Stimulated activated CD4-positive, alpha-beta T cell treated with anti-CD3 and anti-CD28 coated beads, TNF-alpha, amount 100 ng/mL, for 4 hours (primary cell): ENCODE results near the gene ZBTB46.
"Not testable (repeated sequence)": the region's sequence is repeated elsewhere in the genome, so short reads cannot be mapped to it uniquely, and the experiment has no call there.

Source experiments
- DNase-seq, 3 experiments: peaks; one replicate each; pipeline ENCODE4 v3.0.0-alpha.2; 2020; ENCODE audit warnings: low read depth in 3 of 3

The ZBTB46 gene, protein sequence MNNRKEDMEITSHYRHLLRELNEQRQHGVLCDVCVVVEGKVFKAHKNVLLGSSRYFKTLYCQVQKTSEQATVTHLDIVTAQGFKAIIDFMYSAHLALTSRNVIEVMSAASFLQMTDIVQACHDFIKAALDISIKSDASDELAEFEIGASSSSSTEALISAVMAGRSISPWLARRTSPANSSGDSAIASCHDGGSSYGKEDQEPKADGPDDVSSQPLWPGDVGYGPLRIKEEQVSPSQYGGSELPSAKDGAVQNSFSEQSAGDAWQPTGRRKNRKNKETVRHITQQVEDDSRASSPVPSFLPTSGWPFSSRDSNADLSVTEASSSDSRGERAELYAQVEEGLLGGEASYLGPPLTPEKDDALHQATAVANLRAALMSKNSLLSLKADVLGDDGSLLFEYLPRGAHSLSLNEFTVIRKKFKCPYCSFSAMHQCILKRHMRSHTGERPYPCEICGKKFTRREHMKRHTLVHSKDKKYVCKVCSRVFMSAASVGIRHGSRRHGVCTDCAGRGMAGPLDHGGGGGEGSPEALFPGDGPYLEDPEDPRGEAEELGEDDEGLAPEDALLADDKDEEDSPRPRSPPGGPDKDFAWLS

DNA sequence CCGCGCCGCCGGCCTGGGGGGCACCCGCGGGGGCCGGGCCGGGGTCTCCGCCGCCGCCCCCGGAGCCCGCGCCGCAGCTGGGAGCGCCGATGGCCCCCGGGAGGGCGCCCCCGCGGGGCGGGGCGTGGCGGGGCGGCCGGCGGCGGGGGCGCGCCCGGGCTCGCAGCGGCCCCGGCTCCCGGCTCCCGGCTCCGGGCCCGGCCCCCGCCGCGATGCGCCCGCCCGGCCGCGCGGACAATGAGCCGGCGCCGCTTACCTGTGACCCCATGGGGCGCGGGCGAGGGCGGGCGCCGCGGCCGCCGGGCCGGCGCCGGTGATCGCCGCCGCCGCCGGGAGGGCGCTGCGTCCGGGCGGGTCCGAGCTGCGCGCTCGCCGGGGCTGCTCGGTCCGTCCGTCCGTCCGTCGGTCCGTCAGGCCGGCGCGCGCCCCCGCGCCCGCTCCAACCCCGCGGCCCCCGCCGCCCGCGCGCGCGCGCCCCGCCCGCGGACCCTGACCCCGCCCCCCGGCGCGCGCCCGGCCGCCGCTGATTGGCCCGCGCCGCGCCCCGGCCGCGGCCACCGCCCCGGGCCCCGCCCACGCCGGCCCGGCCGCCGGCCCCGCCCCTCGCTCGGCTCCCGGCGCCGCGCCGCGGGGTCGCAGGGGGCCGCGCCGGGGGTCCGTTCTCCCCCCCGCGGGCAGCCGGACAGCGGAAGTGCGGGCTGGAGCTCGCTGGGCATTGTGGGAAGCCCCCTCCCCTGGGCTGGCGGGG lies at the start of gene ZBTB46:
ZBTB46 (minus strand) TSS at position 424 of the 748 bp plus-strand sequence. CDS start 40,507 bp downstream, outside the sequence.
- no peak for DNase-seq

DNA sequence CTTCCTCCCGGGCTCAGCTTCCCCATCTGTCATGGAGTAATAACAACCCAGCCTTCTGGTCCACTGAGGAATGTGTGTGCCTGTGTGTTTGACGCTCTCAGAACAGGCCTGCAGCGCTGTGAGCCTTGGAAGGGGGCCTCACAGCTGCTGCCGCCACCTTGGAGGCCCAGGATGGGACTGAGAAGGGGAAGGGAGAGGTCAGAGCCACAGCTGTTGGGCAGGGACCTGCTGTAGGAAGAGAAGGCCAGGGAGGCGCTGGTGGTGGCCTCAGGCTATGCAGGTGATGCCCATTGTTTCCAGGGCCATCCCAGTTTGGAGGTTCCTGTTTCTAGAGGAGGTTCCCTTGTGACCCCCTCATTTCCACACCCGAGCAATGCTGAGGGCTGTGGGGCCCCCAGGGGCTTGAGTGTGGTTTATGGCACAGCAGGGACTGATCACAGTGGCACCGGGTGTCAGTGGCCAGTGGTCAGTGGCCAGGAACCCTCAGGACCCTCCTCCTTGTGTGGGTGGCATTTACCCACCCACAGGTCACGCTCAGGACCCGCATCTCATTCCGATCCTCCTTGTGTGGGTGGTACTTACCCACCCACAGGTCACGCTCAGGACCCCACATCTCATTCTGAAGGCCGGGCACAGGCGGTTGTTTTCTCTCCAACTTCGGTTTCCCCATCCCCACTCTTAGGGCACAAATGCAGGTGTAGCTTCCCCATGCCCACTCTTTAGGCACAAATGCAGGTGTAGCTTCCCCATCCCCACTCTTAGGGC lies 48.0 kb upstream of the ZBTB46 start:
- no peak for DNase-seq

DNA sequence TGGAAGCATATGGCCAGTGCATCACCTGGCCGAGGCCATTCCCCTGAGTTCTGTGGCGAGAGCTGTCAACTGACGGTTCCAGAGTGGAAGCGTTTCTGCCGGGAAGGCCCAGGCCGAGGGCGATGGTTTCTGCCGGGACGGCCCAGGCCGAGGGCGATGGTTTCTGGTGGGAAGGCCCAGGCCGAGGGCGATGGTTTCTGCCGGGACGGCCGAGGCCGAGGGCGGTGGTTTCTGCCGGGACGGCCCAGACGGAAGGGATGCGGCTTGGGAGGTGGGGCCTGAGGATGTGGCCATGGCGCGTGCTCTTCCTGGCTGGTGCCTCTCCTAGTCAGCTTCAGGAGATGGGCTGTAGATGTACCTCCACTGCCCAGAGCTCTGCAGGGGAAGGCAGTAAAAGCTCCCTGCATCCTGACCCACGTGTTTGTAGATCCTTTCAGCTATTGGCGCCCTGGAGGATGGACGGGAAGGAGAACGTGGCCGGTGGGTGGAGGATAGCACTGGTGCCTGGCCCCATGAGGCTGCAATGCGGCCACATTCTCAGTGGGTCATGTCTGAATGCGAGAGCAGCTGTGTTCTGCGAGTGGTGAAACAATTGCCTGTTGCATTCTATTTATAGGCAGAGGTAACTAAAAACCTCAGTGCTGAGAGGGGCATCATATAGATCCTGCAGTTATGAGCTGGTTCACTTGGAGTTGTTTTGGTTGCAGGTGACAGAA lies 46.8 kb upstream of the ZBTB46 start:
- DNase-seq, result no peak

DNA sequence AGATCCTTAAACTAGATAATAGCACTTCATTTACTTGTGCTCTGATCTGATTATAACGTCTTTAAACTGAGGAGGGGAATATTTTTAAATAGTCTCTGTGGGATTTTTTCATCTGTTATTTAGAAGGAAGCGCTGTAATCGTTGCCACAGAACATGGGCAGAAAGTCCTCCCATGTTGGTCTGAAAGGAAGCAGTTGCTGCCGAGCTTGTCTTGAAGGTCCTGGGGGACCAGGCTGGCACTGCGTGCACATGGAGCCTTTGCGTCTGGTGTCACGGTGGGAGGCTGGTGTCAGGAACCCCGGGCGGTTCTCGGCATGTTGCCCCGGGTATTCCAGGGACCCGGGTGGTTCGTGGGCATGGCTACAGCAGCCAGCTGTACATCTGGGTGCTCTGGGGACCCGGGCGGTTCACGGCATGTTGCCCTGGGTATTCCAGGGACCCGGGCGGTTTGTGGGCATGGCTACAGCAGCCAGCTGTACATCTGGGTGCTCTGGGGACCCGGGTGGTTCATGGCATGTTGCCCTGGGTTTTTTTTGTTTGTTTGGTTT lies 45.5 kb upstream of the ZBTB46 start:
- DNase-seq, result no peak

DNA sequence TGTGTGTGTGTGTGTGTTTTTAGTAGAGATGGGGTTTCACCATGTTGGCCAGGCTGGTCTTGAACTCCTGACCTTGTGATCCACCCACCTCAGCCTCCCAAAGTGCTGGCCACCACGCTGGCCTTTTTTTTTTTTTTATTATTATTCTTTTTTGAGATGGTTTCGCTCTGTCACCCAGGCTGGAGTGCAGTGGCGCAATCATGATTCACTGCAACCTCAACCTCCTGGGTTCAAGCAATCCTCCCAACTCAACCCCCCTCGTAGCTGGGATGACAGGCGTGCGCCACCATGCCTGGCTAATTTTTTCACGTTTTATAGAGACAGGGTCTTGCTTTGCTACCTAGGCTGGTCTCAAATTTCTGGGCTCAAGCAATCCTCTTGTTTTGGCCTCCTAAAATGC lies 43.2 kb upstream of the ZBTB46 start:
- not testable (repeated sequence) for DNase-seq

DNA sequence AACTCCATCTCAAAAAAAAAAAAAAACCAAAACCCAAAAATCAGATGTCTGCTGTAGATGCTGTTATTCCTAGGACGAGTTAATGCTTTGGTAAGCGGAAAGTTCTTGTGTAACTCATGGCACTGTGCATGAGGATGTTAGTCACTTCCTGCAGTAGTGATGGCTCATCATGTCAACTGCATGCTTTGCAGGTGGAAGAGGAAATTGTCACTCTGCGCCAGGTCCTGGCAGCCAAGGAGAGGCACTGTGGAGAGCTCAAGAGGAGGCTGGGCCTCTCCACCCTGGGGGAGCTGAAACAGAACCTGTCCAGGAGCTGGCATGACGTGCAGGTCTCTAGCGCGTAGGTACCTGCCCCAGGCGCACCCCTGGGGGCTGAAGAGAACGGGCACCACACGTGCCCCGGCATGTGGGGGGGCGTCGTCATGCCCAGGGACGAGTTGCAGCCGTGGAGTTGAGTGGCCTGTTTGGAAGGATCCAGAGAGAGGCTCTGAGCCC lies 42.5 kb upstream of the ZBTB46 start:
- no peak for DNase-seq

DNA sequence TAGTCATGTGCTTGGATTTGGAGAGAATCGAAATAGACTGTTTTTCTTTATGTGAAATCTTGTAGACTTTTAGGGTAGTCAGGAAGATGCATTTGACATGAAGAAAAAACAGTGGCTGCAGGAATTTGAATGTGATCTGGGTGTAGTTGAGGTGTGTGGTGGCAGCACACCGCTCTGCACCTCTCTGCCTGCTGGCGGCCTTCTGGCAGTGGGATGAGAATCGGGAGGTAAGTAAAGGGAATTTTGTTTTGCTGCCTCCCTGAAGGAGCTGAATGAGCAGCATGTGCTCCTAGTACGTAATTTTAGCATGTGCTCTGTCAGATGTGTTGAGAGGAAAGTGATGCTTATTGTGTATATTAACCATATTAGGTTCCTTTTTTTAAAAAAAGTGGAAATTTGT lies 37.2 kb upstream of the ZBTB46 start:
- no peak for DNase-seq

DNA sequence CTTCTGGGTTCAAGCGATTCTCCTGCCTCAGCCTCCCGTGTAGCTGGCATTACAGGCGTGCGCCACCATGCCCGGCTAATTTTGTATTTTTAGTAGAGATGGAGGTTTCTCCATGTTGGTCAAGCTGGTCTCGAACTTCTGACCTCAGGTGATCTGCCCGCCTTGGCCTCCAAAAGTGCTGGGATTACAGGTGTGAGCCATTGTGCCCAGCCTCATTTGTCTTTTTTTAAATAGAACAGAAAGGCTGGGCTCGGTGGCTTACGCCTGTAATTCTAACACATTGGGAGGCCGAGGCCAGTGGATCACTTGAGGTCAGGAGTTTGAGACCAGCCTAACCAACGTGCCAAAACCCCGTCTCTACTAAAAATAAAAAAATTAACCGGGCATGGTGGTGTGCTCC lies 36.0 kb upstream of the ZBTB46 start:
- DNase-seq, result not testable (repeated sequence)

DNA sequence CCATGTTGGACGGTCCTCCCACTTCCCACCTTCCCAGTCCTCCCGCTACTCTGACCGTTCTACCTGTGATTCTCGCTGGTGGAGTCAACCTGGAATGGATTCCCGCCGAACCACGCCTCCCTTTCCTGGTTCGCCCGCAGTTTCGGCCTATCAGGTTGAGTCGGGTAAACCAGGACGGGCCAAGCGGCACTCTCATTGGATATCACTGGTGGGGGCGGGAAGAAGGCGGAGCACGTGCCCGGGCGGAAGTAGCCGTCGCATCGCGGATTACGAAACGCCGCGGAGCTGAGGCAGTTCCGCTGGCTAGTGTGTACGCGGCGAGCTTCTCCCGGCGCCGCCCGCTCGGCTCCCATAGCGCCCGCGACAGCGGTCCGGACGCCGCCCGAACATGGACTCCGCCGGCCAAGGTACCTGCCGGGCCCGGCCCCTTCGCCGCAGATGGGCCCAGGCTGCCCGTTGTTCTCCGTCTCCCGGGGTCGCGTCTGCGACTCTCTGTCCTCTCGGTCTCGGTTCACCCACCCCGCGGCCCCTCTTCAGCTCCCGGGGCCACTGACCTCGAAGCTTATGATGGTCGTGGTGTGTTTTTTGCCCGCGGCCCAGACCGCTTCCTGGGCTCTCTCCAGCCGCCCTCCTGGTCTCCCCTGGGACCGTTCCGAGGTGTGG lies 34.0 kb upstream of the ZBTB46 start, which contains the start of gene TPD52L2:
TPD52L2 (plus strand) TSS at position 293 of the 663 bp plus-strand sequence; CDS start at position 389, 96 bp downstream.
- DNase-seq, result peak; percentile 92 to 97 (median 96)

DNA sequence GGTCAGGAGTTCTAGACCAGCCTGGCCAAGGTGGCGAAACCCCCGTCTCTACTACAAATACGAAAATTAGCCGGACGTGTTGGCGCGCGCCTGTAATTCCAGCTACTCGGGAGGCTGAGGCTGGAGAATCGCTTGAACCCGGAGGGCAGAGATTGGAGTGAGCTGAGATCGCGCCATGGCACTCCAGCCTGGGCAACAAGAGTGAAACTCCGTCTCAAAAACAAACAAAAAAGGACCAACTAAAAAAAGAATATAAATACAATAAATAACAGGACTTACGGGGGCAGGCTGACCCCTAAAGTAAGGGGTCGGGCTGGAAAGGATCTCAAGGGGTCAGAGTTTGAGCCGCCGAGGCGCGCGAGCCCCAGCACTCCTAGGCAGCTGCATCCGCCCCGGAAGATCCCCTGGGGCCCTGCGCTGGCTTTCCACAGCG lies 33.5 kb upstream of the ZBTB46 start:
- DNase-seq, result peak in 1 of 3 experiments; percentile 26

DNA sequence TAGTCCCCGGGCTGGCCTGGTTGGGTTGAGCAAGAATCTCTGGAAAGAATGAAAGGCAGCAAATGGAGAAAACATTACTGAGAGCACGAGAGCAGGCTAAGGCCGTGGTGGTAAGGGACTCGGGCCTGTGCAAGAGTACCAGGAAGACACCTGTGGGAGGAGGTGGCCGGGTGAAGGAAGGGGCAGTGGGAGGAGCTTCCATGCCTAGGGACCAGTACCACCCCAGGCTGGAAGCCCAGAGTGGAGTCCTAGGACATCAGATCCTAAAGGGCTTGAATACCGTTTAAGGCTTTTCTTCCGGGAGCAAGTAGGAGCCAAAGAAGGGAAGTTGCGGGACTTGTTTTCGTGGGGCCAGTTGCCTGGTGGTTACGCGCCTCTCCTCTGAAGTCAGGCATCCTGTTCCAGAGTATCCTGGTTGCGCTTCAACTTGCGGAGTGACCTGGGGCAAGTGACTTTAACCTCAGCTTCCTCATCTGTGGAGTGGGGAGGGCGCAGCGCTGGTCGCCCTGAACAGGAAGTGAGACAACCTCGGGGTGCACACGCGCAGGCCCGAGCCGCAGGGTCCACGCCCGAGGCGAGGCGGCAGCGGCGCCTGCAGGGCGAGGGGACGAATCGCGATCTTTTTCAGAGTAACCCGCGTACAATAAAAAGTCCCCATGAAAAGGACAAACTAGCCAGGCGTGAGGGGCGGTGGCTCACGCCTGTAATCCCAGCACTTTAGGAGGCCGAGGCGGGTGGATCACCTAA lies 32.9 kb upstream of the ZBTB46 start:
- peak; percentile 54 to 63 (median 61) for DNase-seq

DNA sequence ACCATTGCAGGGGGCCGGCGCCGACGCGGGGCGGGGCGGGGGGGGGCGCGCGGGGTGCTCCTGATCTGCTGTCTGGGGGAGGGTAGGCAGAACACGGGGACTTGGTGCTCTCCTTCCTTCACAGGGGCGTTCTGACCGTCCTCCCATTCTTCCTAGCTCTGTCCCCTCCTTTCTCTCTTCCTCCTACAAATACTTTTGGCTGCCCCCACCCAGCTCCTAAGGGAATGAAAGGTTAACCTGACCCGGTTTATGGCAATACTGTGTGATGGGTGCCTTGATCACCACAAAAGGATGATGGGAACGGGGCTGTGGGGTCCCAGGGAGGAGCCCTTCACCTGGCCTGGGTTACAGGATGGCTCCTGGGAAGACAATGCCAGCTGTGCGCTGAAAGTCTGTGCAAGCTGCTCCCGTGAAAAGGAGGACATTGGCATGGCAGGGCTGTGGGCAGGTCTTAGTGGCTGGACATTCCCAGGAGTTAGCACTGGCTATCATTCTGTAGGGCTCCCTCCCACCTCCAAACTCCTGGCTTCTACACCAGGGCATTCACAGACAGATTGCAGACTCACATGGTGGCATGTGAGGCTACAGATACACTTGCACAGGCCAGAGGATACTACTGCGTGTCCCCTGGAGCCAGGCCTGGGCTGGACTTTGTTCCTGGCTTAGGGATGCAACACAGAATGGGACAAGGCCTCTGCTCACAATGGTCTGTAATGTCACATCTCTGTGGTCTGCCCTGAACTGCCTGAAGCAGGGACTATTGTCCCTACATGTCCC lies 32.1 kb upstream of the ZBTB46 start:
- DNase-seq, result no peak

DNA sequence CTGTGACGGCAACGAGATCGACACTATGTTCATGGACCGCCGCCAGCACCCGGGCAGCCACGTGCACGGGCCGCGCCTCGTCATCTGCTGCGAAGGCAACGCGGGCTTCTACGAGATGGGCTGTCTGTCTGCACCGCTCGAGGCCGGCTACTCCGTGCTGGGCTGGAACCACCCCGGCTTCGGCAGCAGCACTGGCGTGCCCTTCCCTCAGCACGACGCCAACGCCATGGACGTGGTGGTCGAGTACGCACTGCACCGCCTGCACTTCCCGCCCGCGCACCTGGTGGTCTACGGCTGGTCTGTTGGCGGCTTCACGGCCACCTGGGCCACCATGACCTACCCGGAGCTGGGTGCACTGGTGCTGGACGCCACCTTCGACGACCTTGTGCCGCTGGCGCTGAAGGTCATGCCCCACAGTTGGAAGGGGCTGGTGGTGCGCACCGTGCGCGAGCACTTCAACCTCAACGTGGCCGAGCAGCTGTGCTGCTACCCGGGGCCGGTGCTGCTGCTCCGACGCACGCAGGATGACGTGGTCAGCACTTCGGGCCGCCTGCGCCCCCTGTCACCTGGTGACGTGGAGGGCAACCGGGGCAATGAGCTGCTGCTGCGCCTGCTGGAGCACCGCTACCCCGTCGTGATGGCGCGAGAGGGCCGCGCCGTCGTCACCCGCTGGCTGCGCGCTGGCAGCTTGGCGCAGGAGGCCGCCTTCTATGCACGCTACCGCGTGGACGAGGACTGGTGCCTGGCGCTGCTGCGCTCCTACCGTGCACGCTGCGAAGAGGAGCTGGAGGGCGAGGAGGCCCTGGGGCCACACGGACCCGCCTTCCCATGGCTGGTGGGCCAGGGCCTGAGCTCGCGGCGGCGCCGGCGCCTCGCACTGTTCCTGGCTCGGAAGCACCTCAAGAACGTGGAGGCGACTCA lies 31.2 kb upstream of the ZBTB46 start:
- no peak for DNase-seq

DNA sequence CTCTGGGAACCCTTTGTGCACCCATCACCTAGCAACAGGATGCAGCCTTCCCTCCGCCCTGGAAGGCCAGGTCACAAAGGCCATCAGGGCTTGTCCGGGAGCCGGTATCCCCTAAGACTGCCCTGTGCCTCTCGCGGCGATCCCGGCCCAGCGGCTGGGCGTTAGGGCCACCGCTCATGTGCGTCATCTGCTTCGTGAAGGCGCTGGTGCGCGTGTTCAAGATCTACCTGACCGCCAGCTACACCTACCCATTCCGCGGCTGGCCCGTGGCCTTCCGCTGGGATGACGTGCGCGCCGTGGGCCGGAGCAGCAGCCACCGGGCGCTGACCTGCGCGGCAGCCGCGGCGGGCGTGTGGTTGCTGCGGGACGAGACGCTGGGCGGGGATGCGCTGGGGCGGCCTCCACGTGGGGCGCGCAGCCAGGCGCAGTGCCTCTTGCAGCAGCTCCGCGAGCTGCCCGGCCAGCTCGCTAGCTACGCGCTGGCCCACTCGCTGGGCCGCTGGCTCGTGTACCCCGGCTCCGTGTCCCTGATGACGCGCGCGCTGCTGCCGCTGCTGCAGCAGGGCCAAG lies 30.4 kb upstream of the ZBTB46 start, which contains the start of gene ABHD16B:
ABHD16B (plus strand) TSS at position 134 of the 570 bp plus-strand sequence; CDS start at position 177, 43 bp downstream.
- no peak for DNase-seq

DNA sequence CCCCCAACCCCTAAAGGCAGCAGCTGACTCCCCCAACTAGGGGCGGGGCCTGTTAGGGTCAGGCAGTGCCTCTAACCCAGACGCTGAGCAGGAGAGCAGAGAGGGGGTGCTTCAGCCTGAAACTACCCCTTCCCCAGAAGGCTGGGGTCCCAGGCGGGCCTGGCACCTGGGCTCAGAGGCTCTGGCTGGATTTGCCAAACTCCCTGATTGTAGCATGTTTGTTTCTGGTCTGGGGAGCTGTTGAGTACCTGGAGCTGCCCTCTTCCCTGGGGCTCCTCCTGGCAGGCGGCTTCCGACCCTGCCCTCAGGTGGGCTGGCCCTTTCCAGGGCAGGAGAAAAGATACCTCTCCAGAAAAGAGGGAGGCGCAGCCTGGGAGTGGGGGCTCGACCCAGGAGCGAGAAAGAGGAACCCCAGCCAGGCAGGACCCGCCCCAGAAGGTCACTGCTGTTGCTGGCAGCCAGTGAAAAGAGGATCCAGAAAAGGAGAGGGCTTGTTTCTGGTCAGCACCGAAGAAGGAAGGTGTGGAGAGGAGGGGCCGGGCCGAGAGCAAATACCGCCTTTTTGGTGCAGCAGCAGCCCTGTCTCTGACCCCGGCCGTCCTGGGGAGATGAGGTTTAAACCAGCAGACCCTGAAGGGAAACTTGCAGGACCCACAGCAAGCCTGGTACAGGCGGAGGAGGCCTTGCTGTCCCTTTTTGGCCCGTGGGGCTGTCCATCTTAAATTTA lies 29.4 kb upstream of the ZBTB46 start:
- DNase-seq, result no peak

DNA sequence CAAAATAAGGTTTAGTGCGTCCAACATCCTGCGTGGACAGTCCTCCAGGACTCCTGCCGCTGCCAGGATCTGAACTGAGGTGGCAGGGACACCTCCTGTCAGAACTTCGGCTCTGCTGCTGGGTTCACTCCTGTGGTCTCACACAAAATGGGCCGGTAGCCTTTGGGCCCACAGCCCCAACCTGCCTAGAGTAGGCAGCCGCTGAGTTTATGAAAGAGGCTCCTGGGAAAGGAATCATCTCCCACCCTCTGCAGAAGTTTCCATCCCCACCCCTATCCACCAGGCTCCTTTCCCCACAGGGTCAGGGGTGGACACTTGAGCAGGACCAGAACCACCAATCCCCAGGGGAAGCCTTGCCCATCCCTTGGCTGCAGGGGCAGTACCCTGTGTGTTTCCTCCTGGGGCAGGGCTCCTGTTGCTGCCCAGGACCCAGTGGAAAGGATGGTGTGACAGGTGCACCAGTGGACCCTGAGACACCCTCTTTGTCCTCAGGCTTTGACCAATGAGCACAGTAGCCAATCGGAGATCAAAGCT lies 28.2 kb upstream of the ZBTB46 start:
- no peak for DNase-seq
